Body of pancreas (tissue), 4 donors: ENCODE measurements around the gene OR52N2. TPM values are rescaled to one million over a fixed set of nuclear protein-coding genes. Genes with fewer than 3 reads are reported as not detected.

ENCODE experiments used
- ATAC-seq: fragments of 150-250 bp; one replicate; pipeline ENCODE4 v1.9.1; 2016
- DNase-seq, 4 donors: peaks; one replicate each; pipeline ENCODE4 v3.0.0-alpha.2; 2019
- H3K27ac ChIP-seq, 4 donors: fragments of 200-600 bp; sonication (generic); 1 replicate in 3 of 4; 2 replicates in 1 of 4; pipeline versions ENCODE4 v1.5.1 to v1.6.1; 2016 to 2019; ENCODE audit warnings: mild to moderate bottlenecking in 1 of 4, mixed read lengths in 1 of 4, moderate library complexity in 1 of 4
- H3K27me3 ChIP-seq, 2 donors: fragments of 200-600 bp; sonication (generic); one replicate each; pipeline ENCODE4 v1.6.0; 2016; ENCODE audit warnings: mild to moderate bottlenecking in 1 of 2
- H3K36me3 ChIP-seq, 2 donors: fragments of 200-600 bp; sonication (generic); replicated peaks in 1 of 2; 2 replicates each; pipeline ENCODE4 v1.5.1; 2016; ENCODE audit warnings: low read depth in 2 of 2; ENCODE audit not compliant: insufficient read depth in 1 of 2
- H3K4me1 ChIP-seq: fragments of 200-600 bp; sonication (generic); one replicate; pipeline ENCODE4 v1.6.0; 2016
- H3K4me3 ChIP-seq, 2 donors: fragments of 200-600 bp; sonication (generic); 1 replicate in 1 of 2; 2 replicates in 1 of 2; pipeline ENCODE4 v1.5.1; 2016 to 2019
- H3K9me3 ChIP-seq, 3 donors: fragments of 200-600 bp; sonication (generic); 1 replicate in 2 of 3; 2 replicates in 1 of 3; pipeline ENCODE4 v1.5.1; 2016
- POLR2A ChIP-seq, 3 donors: fragments of 450-650 bp; IDR thresholded peaks; one replicate each; pipeline ENCODE4 v1.6.1; 2016; ENCODE audit warnings: antibody characterized with exemption in 3 of 3, mild to moderate bottlenecking in 2 of 3
- WGBS, 2 donors: methylation state at CpG; one replicate each; pipeline ENCODE4 v1.1.5; 2017; 5-methylcytosine and 5-hydroxymethylcytosine counted together
- intact Hi-C: fragments of 100-400 bp; cut with DNase I; formaldehyde crosslinking; loops from one replicate; pipeline ENCODE4 v1.15.1; 2023
- total RNA-seq, 2 donors: library from RNA; depleted of rRNA; stranded (reverse); fragments of >200 nt; gene quantifications; one replicate each; pipeline ENCODE4 v1.1.0, GENCODE V29; 2016
- TF ChIP-seq, protein P1 (sequence below), 7 experiments: fragments of 450-650 bp in 4 of 7; fragments of 200-600 bp in 3 of 7; sonication (generic) in 3 of 7; IDR thresholded peaks; one replicate each; pipeline ENCODE4 v1.5.1; 2016 to 2019; ENCODE audit warnings: antibody characterized with exemption in 7 of 7

OR52N2 gene
- total RNA-seq, 2 donors from 2014 or later: not detected

GRCh38 chr11:5851002-5851401, 42.3 kb downstream of the OR52N2 start:
- no peak for TF ChIP-seq POLR2A (IDR thresholded peaks at IDR 0.05)
- TF ChIP-seq, protein P1, sequence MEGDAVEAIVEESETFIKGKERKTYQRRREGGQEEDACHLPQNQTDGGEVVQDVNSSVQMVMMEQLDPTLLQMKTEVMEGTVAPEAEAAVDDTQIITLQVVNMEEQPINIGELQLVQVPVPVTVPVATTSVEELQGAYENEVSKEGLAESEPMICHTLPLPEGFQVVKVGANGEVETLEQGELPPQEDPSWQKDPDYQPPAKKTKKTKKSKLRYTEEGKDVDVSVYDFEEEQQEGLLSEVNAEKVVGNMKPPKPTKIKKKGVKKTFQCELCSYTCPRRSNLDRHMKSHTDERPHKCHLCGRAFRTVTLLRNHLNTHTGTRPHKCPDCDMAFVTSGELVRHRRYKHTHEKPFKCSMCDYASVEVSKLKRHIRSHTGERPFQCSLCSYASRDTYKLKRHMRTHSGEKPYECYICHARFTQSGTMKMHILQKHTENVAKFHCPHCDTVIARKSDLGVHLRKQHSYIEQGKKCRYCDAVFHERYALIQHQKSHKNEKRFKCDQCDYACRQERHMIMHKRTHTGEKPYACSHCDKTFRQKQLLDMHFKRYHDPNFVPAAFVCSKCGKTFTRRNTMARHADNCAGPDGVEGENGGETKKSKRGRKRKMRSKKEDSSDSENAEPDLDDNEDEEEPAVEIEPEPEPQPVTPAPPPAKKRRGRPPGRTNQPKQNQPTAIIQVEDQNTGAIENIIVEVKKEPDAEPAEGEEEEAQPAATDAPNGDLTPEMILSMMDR (IDR thresholded peaks at IDR 0.05): no peak
- no peaks in the 10 kb centered on the region for H3K36me3 ChIP-seq
- intact Hi-C loops: no loop called here
- H3K9me3 ChIP-seq: peaks cover 0 to 3% (median 0%) of the 10 kb centered on the region in 3 donors
- ATAC-seq (no peak), DNase-seq (no peak)
- H3K27me3 ChIP-seq: no peaks in the 10 kb centered on the region
- no peaks in the 10 kb centered on the region for H3K4me1 ChIP-seq
- H3K4me3 ChIP-seq: no peak overlapping the region
- WGBS, 2 donors: 53 to 63% methylated on average over 1 of the region's 1 CpG
- H3K27ac ChIP-seq: no peak overlapping the region

- no peaks in the 10 kb centered on the region for H3K4me1 ChIP-seq
- H3K27ac ChIP-seq: no peak within 1 kb of the TSS
- no peaks in the 10 kb centered on the region for H3K9me3 ChIP-seq
- no peak for ATAC-seq
- 75 to 83% methylated on average over 3 of the region's 3 CpGs for WGBS, 2 donors
- no peaks in the 10 kb centered on the region for H3K27me3 ChIP-seq
- no peaks in the 10 kb centered on the region for H3K36me3 ChIP-seq
- intact Hi-C loops: no loop called here
- H3K4me3 ChIP-seq: no peak within 1 kb of the TSS
- DNase-seq: no peak
- TF ChIP-seq, protein P1 (IDR thresholded peaks at IDR 0.05): no peak
- no peak for TF ChIP-seq POLR2A (IDR thresholded peaks at IDR 0.05)
These were observed 48.9 kb downstream of the OR52N2 start, which contains the start of gene OR52E8 for GRCh38 chr11:5857590-5857989. TSS of gene OR52E8 (minus strand) at chr11:5857690. CDS start at chr11:5857690, 0 bp downstream.

DNA sequence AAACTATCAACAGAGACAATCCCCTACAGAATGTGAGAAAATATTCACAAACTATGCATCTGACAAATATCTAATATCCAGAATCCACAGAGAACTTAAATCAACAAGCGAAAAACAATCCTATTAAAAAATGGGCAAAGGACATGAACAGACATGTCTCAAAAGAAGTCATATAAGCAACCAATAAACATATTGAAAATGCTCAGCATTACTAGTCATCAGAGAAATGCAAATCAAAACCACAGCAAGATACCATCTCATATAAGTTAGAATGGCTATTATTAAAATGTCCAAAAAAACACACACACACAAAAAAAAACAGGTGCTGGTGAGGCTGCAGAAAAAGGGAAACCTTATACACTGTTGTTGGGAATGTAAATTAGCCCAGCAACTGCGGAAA, 57.1 kb downstream of the OR52N2 start:
- TF ChIP-seq, protein P1 (IDR thresholded peaks at IDR 0.05): no peak
- TF ChIP-seq POLR2A (IDR thresholded peaks at IDR 0.05): no peak
- H3K27ac ChIP-seq: no peak overlapping the region
- ATAC-seq (no peak), DNase-seq (no peak)
- no peaks in the 10 kb centered on the region for H3K27me3 ChIP-seq
- no peaks in the 10 kb centered on the region for H3K4me1 ChIP-seq
- H3K4me3 ChIP-seq: no peak overlapping the region
- no peaks in the 10 kb centered on the region for H3K9me3 ChIP-seq
- WGBS, 2 donors: 74 to 82% methylated on average over 2 of the region's 2 CpGs
- intact Hi-C loops: no loop called here
- no peaks in the 10 kb centered on the region for H3K36me3 ChIP-seq

Other genes with a start within 250 kb of the OR52N2 start
- not detected for gene OR52B6, start 228.0 kb upstream of the OR52N2 start, total RNA-seq
- gene TRIM6, start 212.3 kb upstream of the OR52N2 start, total RNA-seq: 1 to 10 TPM; 2.1 to 2.6 TPM
- gene TRIM34, start 183.9 kb upstream of the OR52N2 start, total RNA-seq: 1 to 10 TPM; 2.9 to 4.6 TPM
- 10 to 100 TPM; 18.7 to 25.1 TPM for gene TRIM5, start 123.8 kb upstream of the OR52N2 start, total RNA-seq
- 10 to 100 TPM; 18.9 to 20.4 TPM for gene TRIM22, start 119.1 kb upstream of the OR52N2 start, total RNA-seq
- not detected for gene OR56B1, start 72.5 kb upstream of the OR52N2 start, total RNA-seq
- not detected for gene OR52N4, start 54.7 kb upstream of the OR52N2 start, total RNA-seq
- not detected for gene OR52N5, start 25.6 kb upstream of the OR52N2 start, total RNA-seq
- not detected for gene OR52N1, start 17.7 kb upstream of the OR52N2 start, total RNA-seq
- gene OR52E6, start 33.0 kb downstream of the OR52N2 start, total RNA-seq: not detected
- gene OR52E8, start 48.8 kb downstream of the OR52N2 start, total RNA-seq: not detected
- gene OR52E4, start 71.7 kb downstream of the OR52N2 start, total RNA-seq: not detected
- gene OR52E5, start 84.3 kb downstream of the OR52N2 start, total RNA-seq: not detected
- gene OR56A3, start 133.3 kb downstream of the OR52N2 start, total RNA-seq: not detected
- gene OR56A5, start 159.6 kb downstream of the OR52N2 start, total RNA-seq: not detected
- gene OR52L1, start 178.1 kb downstream of the OR52N2 start, total RNA-seq: not detected
- not detected for gene OR56A4, start 198.0 kb downstream of the OR52N2 start, total RNA-seq
- gene OR56A1, start 221.8 kb downstream of the OR52N2 start, total RNA-seq: not detected